PC-9 (cell line): Measurements from ENCODE around the gene CELF1.

ENCODE experiments used
- EZH2 ChIP-seq: fragments of 200-600 bp; sonication (generic); IDR thresholded peaks from 2 replicates; pipeline ENCODE4 v1.8.0; 2017; ENCODE audit warnings: antibody characterized with exemption, low read depth
- TF ChIP-seq, protein P1 (sequence below): fragments of 200-600 bp; sonication (generic); conservative IDR thresholded peaks from 2 replicates; pipeline ENCODE4 v1.6.1; 2017; ENCODE audit warnings: mixed run types, antibody characterized with exemption, mild to moderate bottlenecking, moderate library complexity

DNA sequence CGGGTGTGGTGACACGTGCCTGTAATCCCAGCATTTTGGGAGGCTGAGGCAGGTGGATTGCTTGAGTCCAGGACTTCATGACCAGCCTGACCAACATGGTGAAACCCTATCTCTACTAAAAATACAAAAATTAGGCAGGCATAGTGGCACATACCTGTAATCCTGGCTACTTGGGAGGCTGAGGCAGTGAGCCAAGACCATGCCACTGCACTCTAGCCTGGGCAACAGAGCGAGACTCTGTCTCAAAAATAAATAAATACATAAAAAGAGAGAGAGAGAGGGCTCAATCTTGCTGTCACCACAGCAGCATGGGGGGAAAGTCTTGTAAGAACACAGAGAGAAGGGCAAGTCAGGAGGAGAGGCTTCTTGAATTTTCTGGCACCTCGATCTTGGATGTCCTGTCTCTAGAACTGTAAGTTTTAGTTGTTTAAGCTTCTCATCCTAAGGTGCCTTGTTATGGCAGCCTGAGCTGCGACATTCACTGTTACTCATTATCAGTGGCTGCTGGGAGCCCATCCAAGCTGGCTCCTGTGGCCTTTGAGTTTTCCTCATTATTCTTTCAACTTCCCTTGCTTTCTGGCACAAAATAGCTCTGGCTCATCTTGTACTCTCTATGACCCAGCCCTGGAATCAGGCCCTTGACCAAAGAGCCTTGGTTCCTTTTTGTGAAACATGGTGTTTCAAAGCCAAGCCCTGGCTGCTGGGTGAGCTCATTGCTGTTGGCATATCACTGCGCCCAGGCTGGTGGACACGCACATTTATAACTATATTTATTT is 118.7 kb downstream of the CELF1 start:
- TF ChIP-seq, protein P1, sequence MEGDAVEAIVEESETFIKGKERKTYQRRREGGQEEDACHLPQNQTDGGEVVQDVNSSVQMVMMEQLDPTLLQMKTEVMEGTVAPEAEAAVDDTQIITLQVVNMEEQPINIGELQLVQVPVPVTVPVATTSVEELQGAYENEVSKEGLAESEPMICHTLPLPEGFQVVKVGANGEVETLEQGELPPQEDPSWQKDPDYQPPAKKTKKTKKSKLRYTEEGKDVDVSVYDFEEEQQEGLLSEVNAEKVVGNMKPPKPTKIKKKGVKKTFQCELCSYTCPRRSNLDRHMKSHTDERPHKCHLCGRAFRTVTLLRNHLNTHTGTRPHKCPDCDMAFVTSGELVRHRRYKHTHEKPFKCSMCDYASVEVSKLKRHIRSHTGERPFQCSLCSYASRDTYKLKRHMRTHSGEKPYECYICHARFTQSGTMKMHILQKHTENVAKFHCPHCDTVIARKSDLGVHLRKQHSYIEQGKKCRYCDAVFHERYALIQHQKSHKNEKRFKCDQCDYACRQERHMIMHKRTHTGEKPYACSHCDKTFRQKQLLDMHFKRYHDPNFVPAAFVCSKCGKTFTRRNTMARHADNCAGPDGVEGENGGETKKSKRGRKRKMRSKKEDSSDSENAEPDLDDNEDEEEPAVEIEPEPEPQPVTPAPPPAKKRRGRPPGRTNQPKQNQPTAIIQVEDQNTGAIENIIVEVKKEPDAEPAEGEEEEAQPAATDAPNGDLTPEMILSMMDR: no peak
- TF ChIP-seq EZH2: no peak
